Measurements from ENCODE around the gene CLCF1. TPM values are rescaled to one million over a fixed set of nuclear protein-coding genes. Genes with fewer than 3 reads are reported as not detected.

CLCF1 gene
- total and polyA plus RNA-seq, 8 donors = 1.3 to 11.2 (median 2.6) TPM

GRCh38 chr11:67349928-67350465, 23.4 kb downstream of the CLCF1 start:
- Histone ChIP-seq H3K27ac (no peak overlapping the region), H3K4me1 (peaks cover 26 to 50% (median 33%) of the 10 kb centered on the region in 3 donors), H3K9me3 (no peaks in the 10 kb centered on the region), H3K4me3 (no peak overlapping the region), H3K27me3 (no peaks in the 10 kb centered on the region), H3K36me3 (no peaks in the 10 kb centered on the region)
- ATAC-seq = no peak
- intact Hi-C loops (cut with DNase I) = loop anchor here in 1 of 3 donors (5.0 kb wide), 1 partner anchor 32 kb away; no protein-coding TSS in a partner anchor
- FAIRE-seq = no peak
- WGBS, 2 donors = 83 to 88% methylated on average over 4 of the region's 4 CpGs
- no peak for TF ChIP-seq CTCF (IDR thresholded peaks at IDR 0.05)
- peak in 1 of 6 donors; percentile 15 for DNase-seq

GRCh38 chr11:67349457-67349856, 23.9 kb downstream of the CLCF1 start:
- ATAC-seq (no peak), FAIRE-seq (no peak), DNase-seq (peak in 1 of 6 donors; percentile 21)
- H3K27ac ChIP-seq = no peak overlapping the region
- WGBS, 2 donors = 90% methylated on average over 2 of the region's 2 CpGs
- H3K36me3 ChIP-seq = no peaks in the 10 kb centered on the region
- no peaks in the 10 kb centered on the region for H3K9me3 ChIP-seq
- TF ChIP-seq CTCF (IDR thresholded peaks at IDR 0.05) = no peak
- H3K4me1 ChIP-seq = peaks cover 27 to 50% (median 31%) of the 10 kb centered on the region in 3 donors
- intact Hi-C loops (cut with DNase I) = loop anchor here in 1 of 3 donors (5.0 kb wide), 1 partner anchor 33 kb away; no protein-coding TSS in a partner anchor
- H3K27me3 ChIP-seq = no peaks in the 10 kb centered on the region
- H3K4me3 ChIP-seq = no peak overlapping the region

GRCh38 chr11:67349036-67349435, 24.4 kb downstream of the CLCF1 start:
- ATAC-seq (no peak), DNase-seq (no peak), FAIRE-seq (no peak)
- Histone ChIP-seq H3K4me1 (peaks cover 27 to 45% (median 27%) of the 10 kb centered on the region in 3 donors), H3K9me3 (no peaks in the 10 kb centered on the region), H3K27me3 (no peaks in the 10 kb centered on the region), H3K36me3 (no peaks in the 10 kb centered on the region), H3K27ac (peak overlapping the region in 1 of 4 donors; percentile 0), H3K4me3 (no peak overlapping the region)
- intact Hi-C loops (cut with DNase I) = loop anchor here in 1 of 3 donors (5.0 kb wide), 1 partner anchor 33 kb away; no protein-coding TSS in a partner anchor
- WGBS, 2 donors = 64 to 69% methylated on average over 5 of the region's 5 CpGs
- TF ChIP-seq CTCF (IDR thresholded peaks at IDR 0.05) = no peak

- no peak for ATAC-seq
- H3K9me3 ChIP-seq = no peaks in the 10 kb centered on the region
- FAIRE-seq = no peak
- peaks cover 26 to 45% (median 27%) of the 10 kb centered on the region in 3 donors for H3K4me1 ChIP-seq
- 69 to 73% methylated on average over 11 of the region's 11 CpGs for WGBS, 2 donors
- TF ChIP-seq CTCF (IDR thresholded peaks at IDR 0.05) = no peak
- no peaks in the 10 kb centered on the region for H3K27me3 ChIP-seq
- no peak for DNase-seq
- intact Hi-C loops (cut with DNase I) = loop anchor here in 1 of 3 donors (5.0 kb wide), 1 partner anchor 34 kb away; no protein-coding TSS in a partner anchor
- H3K36me3 ChIP-seq = no peaks in the 10 kb centered on the region
- H3K27ac ChIP-seq = peak overlapping the region in 1 of 4 donors; percentile 0
- H3K4me3 ChIP-seq = no peak overlapping the region
Measured at GRCh38 chr11:67347964-67348749, 25.2 kb downstream of the CLCF1 start.

All from pancreas (tissue), 10 donors.